ENCODE data around the gene RGL1.

DNA sequence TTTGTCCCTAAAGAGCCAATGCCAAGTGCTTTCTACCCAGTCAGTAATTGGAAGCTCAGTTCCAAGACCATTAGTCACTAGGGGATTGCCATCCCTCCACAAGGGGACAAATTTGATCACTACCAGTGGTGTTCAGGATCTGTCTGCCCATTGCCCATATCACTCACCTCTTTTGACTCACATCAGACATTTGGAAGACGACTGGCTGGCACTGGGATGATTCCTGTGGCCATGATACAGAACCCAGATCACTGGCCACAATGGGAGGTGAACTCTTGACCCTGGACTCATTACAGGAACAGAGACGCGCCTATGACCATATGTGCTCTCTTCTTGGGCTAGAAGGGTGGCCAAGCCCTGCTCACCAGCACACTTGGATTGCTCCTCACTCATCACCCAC, 161.6 kb downstream of the RGL1 start:
- TF ChIP-seq, protein P1, sequence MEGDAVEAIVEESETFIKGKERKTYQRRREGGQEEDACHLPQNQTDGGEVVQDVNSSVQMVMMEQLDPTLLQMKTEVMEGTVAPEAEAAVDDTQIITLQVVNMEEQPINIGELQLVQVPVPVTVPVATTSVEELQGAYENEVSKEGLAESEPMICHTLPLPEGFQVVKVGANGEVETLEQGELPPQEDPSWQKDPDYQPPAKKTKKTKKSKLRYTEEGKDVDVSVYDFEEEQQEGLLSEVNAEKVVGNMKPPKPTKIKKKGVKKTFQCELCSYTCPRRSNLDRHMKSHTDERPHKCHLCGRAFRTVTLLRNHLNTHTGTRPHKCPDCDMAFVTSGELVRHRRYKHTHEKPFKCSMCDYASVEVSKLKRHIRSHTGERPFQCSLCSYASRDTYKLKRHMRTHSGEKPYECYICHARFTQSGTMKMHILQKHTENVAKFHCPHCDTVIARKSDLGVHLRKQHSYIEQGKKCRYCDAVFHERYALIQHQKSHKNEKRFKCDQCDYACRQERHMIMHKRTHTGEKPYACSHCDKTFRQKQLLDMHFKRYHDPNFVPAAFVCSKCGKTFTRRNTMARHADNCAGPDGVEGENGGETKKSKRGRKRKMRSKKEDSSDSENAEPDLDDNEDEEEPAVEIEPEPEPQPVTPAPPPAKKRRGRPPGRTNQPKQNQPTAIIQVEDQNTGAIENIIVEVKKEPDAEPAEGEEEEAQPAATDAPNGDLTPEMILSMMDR (IDR thresholded peaks at IDR 0.05), result no peak
- TF ChIP-seq POLR2A (IDR thresholded peaks at IDR 0.05), result no peak

All from lower leg skin (tissue), 3 donors.